ENCODE data around the gene GFER. TPM values are rescaled to one million over a fixed set of nuclear protein-coding genes. Genes with fewer than 3 reads are reported as not detected.

The GFER gene
- total and polyA plus RNA-seq, 4 donors: 11.3 to 44.2 (median 22.9) TPM

DNA sequence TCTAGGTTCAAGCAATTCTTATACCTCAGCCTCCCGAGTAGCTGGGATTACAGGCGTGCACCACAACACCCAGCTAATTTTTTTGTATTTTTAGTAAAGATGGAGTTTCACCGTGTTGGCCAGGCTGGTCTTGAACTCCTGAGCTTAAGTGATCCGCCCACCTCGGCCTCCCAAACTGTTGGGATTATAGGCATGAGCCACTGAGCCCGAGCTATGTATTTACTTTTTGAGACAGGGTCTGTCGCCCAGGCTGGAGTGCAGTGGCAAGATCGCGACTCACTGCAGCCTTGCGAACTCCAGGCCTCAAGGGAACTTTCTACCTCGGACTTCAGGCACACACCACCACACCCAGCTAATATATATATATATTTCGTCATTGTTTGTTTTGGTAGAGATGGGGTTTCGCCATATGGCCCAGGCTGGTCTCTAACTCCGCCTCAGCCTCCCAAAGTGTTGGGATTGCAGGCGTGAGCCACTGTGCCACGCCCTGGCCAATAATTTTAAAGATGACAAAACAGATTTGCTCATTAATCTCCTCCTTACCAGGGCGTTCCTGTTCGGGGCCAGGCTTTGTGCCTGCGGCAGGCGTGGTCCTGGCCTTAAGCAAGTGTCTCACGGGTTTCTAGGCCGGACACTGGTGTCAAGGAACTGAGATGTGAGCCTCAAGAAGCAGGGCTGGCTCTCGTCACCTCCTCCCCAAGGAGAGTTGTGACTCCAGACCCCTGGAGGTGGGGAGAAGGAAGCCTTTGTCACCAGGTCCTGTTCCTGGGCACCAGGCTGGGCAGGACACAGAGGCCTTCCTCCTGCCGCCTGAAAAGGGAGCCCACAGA lies 31.3 kb downstream of the GFER start:
- Histone ChIP-seq H3K4me3 (ENCODE audit: low read length in 2 of 2) (no peak overlapping the region), H3K4me1 (ENCODE audit: control insufficient read depth in 1 of 2, insufficient read depth in 2 of 2, low read length in 2 of 2) (no peaks in the 10 kb centered on the region), H3K36me3 (ENCODE audit: control insufficient read depth in 1 of 2, insufficient read depth in 2 of 2, low read length in 1 of 2) (no peaks in the 10 kb centered on the region), H3K27me3 (ENCODE audit: control insufficient read depth in 1 of 2, insufficient read depth in 2 of 2, low read length in 1 of 2) (no peaks in the 10 kb centered on the region), H3K27ac (ENCODE audit: low read depth in 1 of 2, low read length in 2 of 2) (no peak overlapping the region), H3K9me3 (ENCODE audit: control insufficient read depth, low read length) (no peaks in the 10 kb centered on the region)
- DNase-seq (no peak), ATAC-seq (ENCODE audit: low FRiP score) (no peak)
- 87 to 89% methylated on average over 24 of the region's 24 CpGs for WGBS, 2 donors
- intact Hi-C loops (cut with DNase I): no loop called here

DNA sequence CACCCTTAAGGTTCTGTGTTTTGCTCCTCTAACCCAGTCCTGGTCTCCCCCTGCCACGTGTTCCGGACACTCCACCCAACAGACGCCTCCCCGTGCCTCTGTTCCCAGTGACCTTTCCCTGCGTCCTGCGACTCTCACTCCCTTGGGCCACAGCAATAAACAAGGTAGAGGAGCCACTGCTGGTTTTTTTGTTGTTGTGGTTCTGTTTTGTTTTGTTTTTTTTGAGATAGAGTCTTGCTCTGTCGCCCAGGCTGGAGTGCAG lies 31.9 kb downstream of the GFER start:
- ATAC-seq (ENCODE audit: low FRiP score) (no peak), DNase-seq (no peak)
- Histone ChIP-seq H3K9me3 (ENCODE audit: control insufficient read depth, low read length) (no peaks in the 10 kb centered on the region), H3K36me3 (ENCODE audit: control insufficient read depth in 1 of 2, insufficient read depth in 2 of 2, low read length in 1 of 2) (no peaks in the 10 kb centered on the region), H3K27ac (ENCODE audit: low read depth in 1 of 2, low read length in 2 of 2) (no peak overlapping the region), H3K27me3 (ENCODE audit: control insufficient read depth in 1 of 2, insufficient read depth in 2 of 2, low read length in 1 of 2) (no peaks in the 10 kb centered on the region), H3K4me3 (ENCODE audit: low read length in 2 of 2) (no peak overlapping the region), H3K4me1 (ENCODE audit: control insufficient read depth in 1 of 2, insufficient read depth in 2 of 2, low read length in 2 of 2) (no peaks in the 10 kb centered on the region)
- intact Hi-C loops (cut with DNase I): no loop called here
- WGBS, 2 donors: 88% methylated on average over 5 to 7 of the region's 7 CpGs

- DNase-seq: no peak
- H3K4me3 ChIP-seq (ENCODE audit: low read length in 2 of 2): no peak overlapping the region
- WGBS, 2 donors: 29 to 30% methylated on average over 13 of the region's 13 CpGs
- intact Hi-C loops (cut with DNase I): no loop called here
- H3K4me1 ChIP-seq (ENCODE audit: control insufficient read depth in 1 of 2, insufficient read depth in 2 of 2, low read length in 2 of 2): no peaks in the 10 kb centered on the region
- no peak overlapping the region for H3K27ac ChIP-seq (ENCODE audit: low read depth in 1 of 2, low read length in 2 of 2)
- H3K36me3 ChIP-seq (ENCODE audit: control insufficient read depth in 1 of 2, insufficient read depth in 2 of 2, low read length in 1 of 2): no peaks in the 10 kb centered on the region
- no peaks in the 10 kb centered on the region for H3K9me3 ChIP-seq (ENCODE audit: control insufficient read depth, low read length)
- H3K27me3 ChIP-seq (ENCODE audit: control insufficient read depth in 1 of 2, insufficient read depth in 2 of 2, low read length in 1 of 2): no peaks in the 10 kb centered on the region
- ATAC-seq (ENCODE audit: low FRiP score): no peak
These were observed 32.5 kb downstream of the GFER start for GRCh38 chr16:2016407-2016922.

- Histone ChIP-seq H3K27ac (ENCODE audit: low read depth in 1 of 2, low read length in 2 of 2) (no peak within 1 kb of the TSS), H3K4me1 (ENCODE audit: control insufficient read depth in 1 of 2, insufficient read depth in 2 of 2, low read length in 2 of 2) (no peaks in the 10 kb centered on the region), H3K4me3 (ENCODE audit: low read length in 2 of 2) (no peak within 1 kb of the TSS), H3K9me3 (ENCODE audit: control insufficient read depth, low read length) (no peaks in the 10 kb centered on the region), H3K27me3 (ENCODE audit: control insufficient read depth in 1 of 2, insufficient read depth in 2 of 2, low read length in 1 of 2) (no peaks in the 10 kb centered on the region), H3K36me3 (ENCODE audit: control insufficient read depth in 1 of 2, insufficient read depth in 2 of 2, low read length in 1 of 2) (no peaks in the 10 kb centered on the region)
- 3% methylated on average over 21 to 33 of the region's 33 CpGs for WGBS, 2 donors
- intact Hi-C loops (cut with DNase I): no loop called here
- DNase-seq (no peak), ATAC-seq (ENCODE audit: low FRiP score) (no peak)
These were observed 35.5 kb downstream of the GFER start, which contains the start of gene NPW for GRCh38 chr16:2019518-2019920. NPW (plus strand) TSS chr16:2019785.

DNA sequence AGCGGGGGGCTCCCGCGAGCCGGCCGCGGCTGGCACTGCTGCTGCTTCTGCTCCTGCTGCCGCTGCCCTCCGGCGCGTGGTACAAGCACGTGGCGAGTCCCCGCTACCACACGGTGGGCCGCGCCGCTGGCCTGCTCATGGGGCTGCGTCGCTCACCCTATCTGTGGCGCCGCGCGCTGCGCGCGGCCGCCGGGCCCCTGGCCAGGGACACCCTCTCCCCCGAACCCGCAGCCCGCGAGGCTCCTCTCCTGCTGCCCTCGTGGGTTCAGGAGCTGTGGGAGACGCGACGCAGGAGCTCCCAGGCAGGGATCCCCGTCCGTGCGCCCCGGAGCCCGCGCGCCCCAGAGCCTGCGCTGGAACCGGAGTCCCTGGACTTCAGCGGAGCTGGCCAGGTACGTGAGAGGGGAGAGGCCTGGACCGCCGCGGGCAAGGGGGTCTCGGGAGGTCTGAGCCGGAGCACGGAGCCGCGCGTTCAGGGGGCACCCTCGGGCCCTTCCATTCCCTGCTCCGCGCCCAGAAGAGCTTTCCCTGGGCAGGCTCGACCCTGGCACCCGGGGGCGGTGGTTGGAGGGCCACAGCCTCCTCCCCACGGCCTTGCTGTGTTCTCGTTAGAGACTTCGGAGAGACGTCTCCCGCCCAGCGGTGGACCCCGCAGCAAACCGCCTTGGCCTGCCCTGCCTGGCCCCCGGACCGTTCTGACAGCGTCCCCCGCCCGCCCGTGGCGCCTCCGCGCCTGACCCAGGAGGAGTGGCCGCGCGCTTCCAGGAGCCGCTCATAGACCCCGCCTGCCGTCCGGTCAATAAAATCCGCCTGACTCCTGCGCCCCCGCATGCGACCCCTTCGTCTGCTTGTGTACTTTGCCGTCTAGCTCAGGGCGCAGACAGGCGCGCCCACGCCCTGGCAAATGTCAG lies 36.2 kb downstream of the GFER start:
- no peak for DNase-seq

GRCh38 chr16:2022723-2023091 lies 38.7 kb downstream of the GFER start:
- Histone ChIP-seq H3K4me1 (ENCODE audit: control insufficient read depth in 1 of 2, insufficient read depth in 2 of 2, low read length in 2 of 2) (no peaks in the 10 kb centered on the region), H3K9me3 (ENCODE audit: control insufficient read depth, low read length) (no peaks in the 10 kb centered on the region), H3K27ac (ENCODE audit: low read depth in 1 of 2, low read length in 2 of 2) (no peak overlapping the region), H3K27me3 (ENCODE audit: control insufficient read depth in 1 of 2, insufficient read depth in 2 of 2, low read length in 1 of 2) (no peaks in the 10 kb centered on the region), H3K36me3 (ENCODE audit: control insufficient read depth in 1 of 2, insufficient read depth in 2 of 2, low read length in 1 of 2) (no peaks in the 10 kb centered on the region), H3K4me3 (ENCODE audit: low read length in 2 of 2) (no peak overlapping the region)
- ATAC-seq (ENCODE audit: low FRiP score): peak; percentile 42
- intact Hi-C loops (cut with DNase I): loop anchor here (1.0 to 5.0 kb wide), 3 partner anchors 65 to 130 kb away; no protein-coding TSS in a partner anchor
- WGBS, 2 donors: 1% methylated on average over 14 of the region's 14 CpGs
- DNase-seq: no peak

More for the DNA sequence above, 36.2 kb downstream of the GFER start:
- WGBS, 2 donors: 1 to 2% methylated on average over 87 to 96 of the region's 96 CpGs
- H3K4me1 ChIP-seq (ENCODE audit: control insufficient read depth in 1 of 2, insufficient read depth in 2 of 2, low read length in 2 of 2): no peaks in the 10 kb centered on the region
- H3K36me3 ChIP-seq (ENCODE audit: control insufficient read depth in 1 of 2, insufficient read depth in 2 of 2, low read length in 1 of 2): no peaks in the 10 kb centered on the region
- H3K9me3 ChIP-seq (ENCODE audit: control insufficient read depth, low read length): no peaks in the 10 kb centered on the region
- no peak for ATAC-seq (ENCODE audit: low FRiP score)
- H3K27me3 ChIP-seq (ENCODE audit: control insufficient read depth in 1 of 2, insufficient read depth in 2 of 2, low read length in 1 of 2): no peaks in the 10 kb centered on the region
- intact Hi-C loops (cut with DNase I): loop anchor here (5.0 kb wide), 2 partner anchors 67 to 132 kb away; no protein-coding TSS in a partner anchor
- no peak overlapping the region for H3K27ac ChIP-seq (ENCODE audit: low read depth in 1 of 2, low read length in 2 of 2)
- H3K4me3 ChIP-seq (ENCODE audit: low read length in 2 of 2): no peak overlapping the region

DNA sequence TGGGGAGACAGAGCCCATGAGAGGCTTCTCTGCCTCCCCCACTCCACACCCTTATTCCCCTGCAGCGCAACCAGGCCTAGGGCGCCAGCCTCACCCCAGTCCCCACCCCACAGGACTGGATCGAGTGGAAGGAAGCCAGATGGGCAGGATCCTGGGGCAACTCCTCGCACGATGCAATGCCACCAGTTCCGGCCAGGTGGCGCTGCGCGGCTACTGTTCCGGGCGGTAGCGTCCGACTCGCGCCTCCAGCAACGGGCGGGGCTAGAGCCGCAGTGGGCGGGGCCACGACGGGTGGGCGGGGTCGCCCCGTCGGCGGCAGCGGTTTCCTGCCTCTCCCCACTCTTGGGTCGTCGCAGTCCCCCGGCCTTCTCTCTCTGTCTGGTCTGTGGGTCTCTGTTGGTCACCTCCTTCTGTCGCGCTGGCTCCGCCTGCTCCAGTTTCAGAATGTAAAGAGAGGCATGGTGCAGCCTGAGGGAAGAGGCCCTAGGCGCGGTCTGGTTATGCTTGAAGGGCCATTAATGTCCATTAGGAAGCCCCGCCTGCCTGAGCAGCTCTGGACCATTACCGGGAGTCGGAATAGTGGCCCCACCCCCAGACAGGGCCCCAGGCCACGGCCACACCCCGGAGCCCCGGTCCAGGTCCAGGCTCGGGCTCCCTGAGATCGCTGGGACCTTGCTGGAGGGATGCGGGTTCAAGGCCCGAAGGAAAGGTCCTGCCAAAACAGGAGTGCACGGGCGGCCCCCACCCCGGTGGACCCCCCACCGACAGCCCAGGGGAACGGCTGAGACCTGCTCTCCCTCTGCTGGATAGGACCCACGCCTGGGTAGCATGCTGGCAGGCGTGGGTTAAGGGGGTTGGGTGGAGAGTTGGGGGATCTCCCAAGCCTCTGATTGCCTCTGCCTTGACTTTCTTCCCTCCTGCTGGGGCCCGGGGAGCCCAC lies 39.4 kb downstream of the GFER start:
- peak; percentile 95 for ATAC-seq (ENCODE audit: low FRiP score)
- no peaks in the 10 kb centered on the region for H3K9me3 ChIP-seq (ENCODE audit: control insufficient read depth, low read length)
- 18 to 22% methylated on average over 41 to 53 of the region's 53 CpGs for WGBS, 2 donors
- no peak overlapping the region for H3K27ac ChIP-seq (ENCODE audit: low read depth in 1 of 2, low read length in 2 of 2)
- H3K27me3 ChIP-seq (ENCODE audit: control insufficient read depth in 1 of 2, insufficient read depth in 2 of 2, low read length in 1 of 2): no peaks in the 10 kb centered on the region
- H3K36me3 ChIP-seq (ENCODE audit: control insufficient read depth in 1 of 2, insufficient read depth in 2 of 2, low read length in 1 of 2): no peaks in the 10 kb centered on the region
- H3K4me1 ChIP-seq (ENCODE audit: control insufficient read depth in 1 of 2, insufficient read depth in 2 of 2, low read length in 2 of 2): no peaks in the 10 kb centered on the region
- H3K4me3 ChIP-seq (ENCODE audit: low read length in 2 of 2): no peak overlapping the region
- intact Hi-C loops (cut with DNase I): loop anchor here (5.0 kb wide), 2 partner anchors 64 to 129 kb away; no protein-coding TSS in a partner anchor
- DNase-seq: peak; percentile 94 to 99

DNA sequence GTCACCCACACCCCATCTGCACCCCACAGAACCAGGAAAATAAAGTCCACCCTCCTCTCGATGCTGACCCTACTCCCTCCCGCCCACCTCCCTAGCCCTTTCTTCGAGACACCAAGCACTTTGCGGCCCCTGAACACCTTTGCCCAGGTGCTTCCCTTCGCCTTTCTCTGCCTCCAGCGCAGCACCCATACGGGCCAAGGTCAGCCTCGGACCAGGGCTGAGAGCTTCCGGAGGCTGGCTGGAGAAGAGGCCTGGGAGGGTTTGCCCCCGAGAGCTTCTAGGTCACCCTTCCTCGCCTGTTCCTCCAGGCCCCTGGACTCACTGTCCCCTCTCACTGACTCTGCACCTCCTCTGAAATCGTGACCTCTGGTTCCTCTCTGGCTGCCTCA lies 40.0 kb downstream of the GFER start:
- DNase-seq (no peak), ATAC-seq (ENCODE audit: low FRiP score) (no peak)
- intact Hi-C loops (cut with DNase I): loop anchor here (5.0 kb wide), 2 partner anchors 63 to 128 kb away; no protein-coding TSS in a partner anchor
- H3K9me3 ChIP-seq (ENCODE audit: control insufficient read depth, low read length): no peaks in the 10 kb centered on the region
- no peak overlapping the region for H3K27ac ChIP-seq (ENCODE audit: low read depth in 1 of 2, low read length in 2 of 2)
- H3K27me3 ChIP-seq (ENCODE audit: control insufficient read depth in 1 of 2, insufficient read depth in 2 of 2, low read length in 1 of 2): no peaks in the 10 kb centered on the region
- no peaks in the 10 kb centered on the region for H3K4me1 ChIP-seq (ENCODE audit: control insufficient read depth in 1 of 2, insufficient read depth in 2 of 2, low read length in 2 of 2)
- no peaks in the 10 kb centered on the region for H3K36me3 ChIP-seq (ENCODE audit: control insufficient read depth in 1 of 2, insufficient read depth in 2 of 2, low read length in 1 of 2)
- WGBS, 2 donors: 91 to 98% methylated on average over 12 of the region's 12 CpGs
- no peak overlapping the region for H3K4me3 ChIP-seq (ENCODE audit: low read length in 2 of 2)

Data from aorta (tissue), 5 donors.